ENCODE results near the gene PRMT6. TPM values are rescaled to one million over a fixed set of nuclear protein-coding genes. Genes with fewer than 3 reads are reported as not detected.

PRMT6 gene
- total and polyA plus RNA-seq, 11 donors: 2.8 to 9.0 (median 4.2) TPM

- intact Hi-C loops (cut with DNase I): no loop called here
- Histone ChIP-seq H3K4me1 (no peaks in the 10 kb centered on the region), H3K27me3 (no peaks in the 10 kb centered on the region), H3K4me3 (no peak overlapping the region), H3K9me3 (no peaks in the 10 kb centered on the region), H3K27ac (no peak overlapping the region), H3K36me3 (no peaks in the 10 kb centered on the region)
- 82 to 88% (median 85%) methylated on average over 3 of the region's 3 CpGs for WGBS, 4 donors
- TF ChIP-seq CTCF (IDR thresholded peaks at IDR 0.05) (no peak), POLR2A (IDR thresholded peaks at IDR 0.05) (no peak)
- DNase-seq (no peak), ATAC-seq (no peak)
Measured at GRCh38 chr1:107105914-107106313, 49.4 kb downstream of the PRMT6 start.

Other genes starting within 250 kb of the PRMT6 start
- 1 to 10 TPM in 1 of 9 donors, not detected in 8; 4.6 TPM for gene NTNG1, start 84.4 kb downstream of the PRMT6 start, total RNA-seq
- gene NTNG1, start 84.4 kb downstream of the PRMT6 start, polyA plus RNA-seq: not detected